Breast epithelium (tissue), 4 donors: ENCODE measurements around the gene ABCC2. TPM values are rescaled to one million over a fixed set of nuclear protein-coding genes. Genes with fewer than 3 reads are reported as not detected.

Source experiments
- DNase-seq, 2 donors: peaks; one replicate each; pipeline ENCODE4 v3.0.0-alpha.2; 2019; ENCODE audit warnings: low spot score in 2 of 2
- H3K27ac ChIP-seq, 2 donors: fragments of 200-600 bp; sonication (generic) in 1 of 2; one replicate each; pipeline ENCODE4 v1.5.1; 2016 to 2019; ENCODE audit warnings: mild to moderate bottlenecking in 1 of 2
- H3K27me3 ChIP-seq, 2 donors: fragments of 200-600 bp; sonication (generic) in 1 of 2; one replicate each; pipeline versions ENCODE4 v1.5.1 to v1.6.0; 2017 to 2019; ENCODE audit warnings: control low read depth in 1 of 2, mild to moderate bottlenecking in 1 of 2
- H3K36me3 ChIP-seq: fragments of 200-600 bp; one replicate; pipeline ENCODE4 v1.5.1; 2019
- H3K4me1 ChIP-seq, 2 donors: fragments of 200-600 bp; sonication (generic); one replicate each; pipeline ENCODE4 v1.5.1; 2016 to 2019; ENCODE audit warnings: control low read depth in 1 of 2
- H3K4me3 ChIP-seq, 3 donors: fragments of 200-600 bp; sonication (generic); 1 replicate in 2 of 3; 2 replicates in 1 of 3; pipeline ENCODE4 v1.5.1; 2016 to 2019; ENCODE audit warnings: mild to moderate bottlenecking in 3 of 3, moderate library complexity in 2 of 3
- H3K9me3 ChIP-seq, 2 donors: fragments of 200-600 bp; sonication (generic) in 1 of 2; one replicate each; pipeline ENCODE4 v1.5.1; 2016 to 2019; ENCODE audit warnings: control low read depth in 1 of 2
- CTCF ChIP-seq, 3 donors: fragments of 450-650 bp; IDR thresholded peaks; one replicate each; pipeline ENCODE4 v1.5.1; 2016 to 2017; ENCODE audit warnings: antibody characterized with exemption in 3 of 3, mild to moderate bottlenecking in 3 of 3, moderate library complexity in 3 of 3
- POLR2A ChIP-seq: fragments of 450-650 bp; IDR thresholded peaks from one replicate; pipeline ENCODE4 v1.6.1; 2016; ENCODE audit warnings: antibody characterized with exemption, mild to moderate bottlenecking, moderate library complexity
- POLR2AphosphoS5 ChIP-seq, 3 donors: sonication (generic); formaldehyde crosslinking; IDR thresholded peaks; one replicate each; pipeline ENCODE4 v1.6.1; 2017; ENCODE audit warnings: antibody characterized with exemption in 3 of 3
- intact Hi-C: fragments of 100-400 bp; cut with DNase I; formaldehyde crosslinking; loops from one replicate; pipeline ENCODE4 v1.15.1; 2023; ENCODE audit warnings: low total_unique reads
- total RNA-seq, 3 donors: library from RNA; depleted of rRNA; stranded (reverse); fragments of >200 nt; gene quantifications; one replicate each; pipeline ENCODE4 v1.1.0, GENCODE V29; 2016

The ABCC2 gene
- total RNA-seq, 3 donors from 2014 or later = 2.0 to 3.1 (median 2.1) TPM

GRCh38 chr10:99765672-99766301 is 16.7 kb upstream of the ABCC2 start:
- intact Hi-C loops = no loop called here
- Histone ChIP-seq H3K27ac (no peak overlapping the region), H3K4me3 (no peak overlapping the region), H3K4me1 (no peaks in the 10 kb centered on the region), H3K27me3 (no peaks in the 10 kb centered on the region), H3K9me3 (peaks cover 0 to 6% of the 10 kb centered on the region in 2 donors), H3K36me3 (no peaks in the 10 kb centered on the region)
- TF ChIP-seq CTCF (IDR thresholded peaks at IDR 0.05) = no peak
- TF ChIP-seq POLR2A = no peak
- no peak for TF ChIP-seq POLR2AphosphoS5 (IDR thresholded peaks at IDR 0.05)
- DNase-seq = no peak

GRCh38 chr10:99766302-99766681 is 16.1 kb upstream of the ABCC2 start:
- Histone ChIP-seq H3K27ac (no peak overlapping the region), H3K27me3 (no peaks in the 10 kb centered on the region), H3K36me3 (no peaks in the 10 kb centered on the region), H3K9me3 (peaks cover 0 to 6% of the 10 kb centered on the region in 2 donors), H3K4me3 (no peak overlapping the region), H3K4me1 (no peaks in the 10 kb centered on the region)
- TF ChIP-seq POLR2A = no peak
- TF ChIP-seq CTCF (IDR thresholded peaks at IDR 0.05) = no peak
- no peak for TF ChIP-seq POLR2AphosphoS5 (IDR thresholded peaks at IDR 0.05)
- no peak for DNase-seq
- intact Hi-C loops = no loop called here

- Histone ChIP-seq H3K9me3 (peaks cover 0 to 6% of the 10 kb centered on the region in 2 donors), H3K4me3 (no peak overlapping the region), H3K36me3 (no peaks in the 10 kb centered on the region), H3K27ac (no peak overlapping the region), H3K27me3 (no peaks in the 10 kb centered on the region), H3K4me1 (no peaks in the 10 kb centered on the region)
- no peak for DNase-seq
- TF ChIP-seq CTCF (IDR thresholded peaks at IDR 0.05) (no peak), POLR2A (no peak), POLR2AphosphoS5 (IDR thresholded peaks at IDR 0.05) (no peak)
- intact Hi-C loops = no loop called here
Observed at GRCh38 chr10:99767901-99768300, 14.5 kb upstream of the ABCC2 start.

GRCh38 chr10:99768556-99768955 is 13.9 kb upstream of the ABCC2 start:
- Histone ChIP-seq H3K9me3 (peaks cover 0 to 4% of the 10 kb centered on the region in 2 donors), H3K4me3 (no peak overlapping the region), H3K27me3 (no peaks in the 10 kb centered on the region), H3K4me1 (no peaks in the 10 kb centered on the region), H3K27ac (no peak overlapping the region), H3K36me3 (no peaks in the 10 kb centered on the region)
- no peak for DNase-seq
- TF ChIP-seq POLR2A (no peak), CTCF (IDR thresholded peaks at IDR 0.05) (no peak), POLR2AphosphoS5 (IDR thresholded peaks at IDR 0.05) (no peak)
- intact Hi-C loops = no loop called here

GRCh38 chr10:99769706-99770105 is 12.7 kb upstream of the ABCC2 start:
- TF ChIP-seq POLR2AphosphoS5 (IDR thresholded peaks at IDR 0.05) (no peak), POLR2A (no peak), CTCF (IDR thresholded peaks at IDR 0.05) (no peak)
- Histone ChIP-seq H3K27ac (no peak overlapping the region), H3K36me3 (no peaks in the 10 kb centered on the region), H3K4me1 (no peaks in the 10 kb centered on the region), H3K9me3 (no peaks in the 10 kb centered on the region), H3K4me3 (no peak overlapping the region), H3K27me3 (no peaks in the 10 kb centered on the region)
- intact Hi-C loops = no loop called here
- no peak for DNase-seq
